ENCODE measurements around the gene PDP2.
A peak's percentile ranks its signal among the peaks of the same experiment; 100 is the strongest.

Gene PDP2, protein sequence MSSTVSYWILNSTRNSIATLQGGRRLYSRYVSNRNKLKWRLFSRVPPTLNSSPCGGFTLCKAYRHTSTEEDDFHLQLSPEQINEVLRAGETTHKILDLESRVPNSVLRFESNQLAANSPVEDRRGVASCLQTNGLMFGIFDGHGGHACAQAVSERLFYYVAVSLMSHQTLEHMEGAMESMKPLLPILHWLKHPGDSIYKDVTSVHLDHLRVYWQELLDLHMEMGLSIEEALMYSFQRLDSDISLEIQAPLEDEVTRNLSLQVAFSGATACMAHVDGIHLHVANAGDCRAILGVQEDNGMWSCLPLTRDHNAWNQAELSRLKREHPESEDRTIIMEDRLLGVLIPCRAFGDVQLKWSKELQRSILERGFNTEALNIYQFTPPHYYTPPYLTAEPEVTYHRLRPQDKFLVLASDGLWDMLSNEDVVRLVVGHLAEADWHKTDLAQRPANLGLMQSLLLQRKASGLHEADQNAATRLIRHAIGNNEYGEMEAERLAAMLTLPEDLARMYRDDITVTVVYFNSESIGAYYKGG

GRCh38 chr16:66880288-66881013 is at the start of gene PDP2:
PDP2 (plus strand) TSS chr16:66880515; CDS start chr16:66884285, 3,770 bp downstream.
- TF ChIP-seq CTCF (IDR thresholded peaks at IDR 0.05; ENCODE audit: low read depth, low read length) = no peak
- peak within 1 kb of the TSS; percentile 89 for H3K4me3 ChIP-seq (ENCODE audit: low read depth, low read length)

DNA sequence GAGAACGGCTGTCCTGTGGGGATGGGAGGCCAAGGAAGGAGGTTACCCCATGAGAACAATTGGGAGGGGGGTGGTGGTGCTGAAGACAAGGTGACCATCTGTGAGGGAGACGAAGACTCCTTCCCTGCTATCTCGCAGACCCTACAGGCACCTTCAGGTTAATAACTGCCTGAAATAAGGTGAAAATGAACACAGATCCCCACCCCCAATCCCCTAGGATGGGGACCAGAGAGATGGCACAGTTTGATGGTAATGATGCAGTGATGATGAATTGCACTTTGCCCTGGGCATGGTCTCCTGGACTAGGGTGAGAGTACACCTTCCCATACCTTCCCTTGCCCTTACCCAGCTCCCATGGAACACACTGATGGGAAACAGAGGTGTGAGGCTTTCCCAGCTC is 48.1 kb upstream of the PDP2 start:
- H3K4me3 ChIP-seq (ENCODE audit: low read depth, low read length) = no peak overlapping the region
- no peak for TF ChIP-seq CTCF (IDR thresholded peaks at IDR 0.05; ENCODE audit: low read depth, low read length)

GRCh38 chr16:66832661-66833305 is 47.5 kb upstream of the PDP2 start:
- TF ChIP-seq CTCF (IDR thresholded peaks at IDR 0.05; ENCODE audit: low read depth, low read length) = no peak

DNA sequence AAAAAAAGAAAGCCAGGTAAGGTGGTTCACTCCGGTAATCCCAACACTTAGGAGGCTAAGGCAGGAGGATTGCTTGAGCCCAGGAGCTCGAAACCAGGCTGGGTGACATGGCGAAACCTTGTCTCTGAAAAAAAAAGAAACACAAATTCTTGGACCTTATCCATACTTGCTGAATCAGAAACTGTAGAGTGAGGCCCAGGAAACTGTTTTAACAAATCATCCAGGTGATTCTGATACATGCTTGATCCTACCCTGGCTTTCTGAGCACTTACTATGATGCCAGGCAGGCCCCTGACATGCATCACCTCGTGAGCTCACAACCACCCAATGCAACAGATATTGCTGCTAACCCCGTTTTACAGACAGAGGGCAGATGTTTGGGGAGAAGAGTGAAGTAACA is 45.6 kb upstream of the PDP2 start:
- TF ChIP-seq CTCF (IDR thresholded peaks at IDR 0.05; ENCODE audit: low read depth, low read length) = no peak
- H3K4me3 ChIP-seq (ENCODE audit: low read depth, low read length) = no peak overlapping the region

More at GRCh38 chr16:66832661-66833305, 47.5 kb upstream of the PDP2 start:
- no peak overlapping the region for H3K4me3 ChIP-seq (ENCODE audit: low read depth, low read length)

DNA sequence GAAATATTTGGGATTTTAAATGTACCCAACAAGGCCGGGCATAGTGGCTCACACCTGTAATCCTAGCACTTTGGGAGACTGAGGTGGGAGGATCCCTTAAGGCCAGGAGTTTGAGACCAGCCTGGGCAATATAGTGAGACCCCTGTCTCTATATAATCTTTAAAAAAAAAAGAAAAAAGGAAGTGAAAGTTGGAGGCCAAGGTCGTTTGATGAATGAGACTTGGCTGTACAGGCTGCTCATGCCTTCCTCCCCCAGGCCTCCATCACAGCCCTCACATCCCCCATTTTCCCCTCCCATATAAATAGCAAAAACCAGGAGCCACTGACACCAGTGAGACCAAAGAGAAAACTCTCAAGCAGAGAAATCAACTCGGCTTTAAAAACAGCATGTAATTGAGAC is 39.4 kb upstream of the PDP2 start:
- TF ChIP-seq CTCF (IDR thresholded peaks at IDR 0.05; ENCODE audit: low read depth, low read length) = no peak
- no peak overlapping the region for H3K4me3 ChIP-seq (ENCODE audit: low read depth, low read length)

GRCh38 chr16:66841366-66841765 is 38.9 kb upstream of the PDP2 start:
- no peak overlapping the region for H3K4me3 ChIP-seq (ENCODE audit: low read depth, low read length)
- TF ChIP-seq CTCF (IDR thresholded peaks at IDR 0.05; ENCODE audit: low read depth, low read length) = no peak
